ENCODE results near the gene MGAT4A.
"Not testable (repeated sequence)": the region's sequence is repeated elsewhere in the genome, so short reads cannot be mapped to it uniquely, and the experiment has no call there.

MGAT4A gene

GRCh38 chr2:98730707-98731040 is 258 bp downstream of the MGAT4A start:
- H3K27ac ChIP-seq: no peak overlapping the region; the same call in 1 of the 2 replicates
- TF ChIP-seq CTCF (conservative IDR thresholded peaks at IDR 0.05) (peak; percentile 24), ZFX (IDR thresholded peaks at IDR 0.05) (no peak)

GRCh38 chr2:98730053-98730706 is 752 bp downstream of the MGAT4A start:
- H3K27ac ChIP-seq: no peak overlapping the region; the same call in 1 of the 2 replicates
- no peak for TF ChIP-seq ZFX (IDR thresholded peaks at IDR 0.05)
- TF ChIP-seq CTCF (conservative IDR thresholded peaks at IDR 0.05): no peak

- H3K27ac ChIP-seq: no peak overlapping the region
- TF ChIP-seq CTCF (conservative IDR thresholded peaks at IDR 0.05) (no peak), ZFX (IDR thresholded peaks at IDR 0.05) (no peak)
These were observed 1.3 kb downstream of the MGAT4A start for GRCh38 chr2:98729652-98730051.

- not testable (repeated sequence) for H3K27ac ChIP-seq
These were observed 2.7 kb downstream of the MGAT4A start for GRCh38 chr2:98728088-98728718.

- H3K27ac ChIP-seq: no peak overlapping the region
- TF ChIP-seq ZFX (IDR thresholded peaks at IDR 0.05) (no peak), CTCF (conservative IDR thresholded peaks at IDR 0.05) (no peak)
These were observed 3.4 kb downstream of the MGAT4A start for GRCh38 chr2:98727369-98728087.

GRCh38 chr2:98726735-98727368 is 4.1 kb downstream of the MGAT4A start:
- no peak overlapping the region for H3K27ac ChIP-seq
- TF ChIP-seq CTCF (conservative IDR thresholded peaks at IDR 0.05) (no peak), ZFX (IDR thresholded peaks at IDR 0.05) (no peak)

GRCh38 chr2:98726205-98726604 is 4.7 kb downstream of the MGAT4A start:
- H3K27ac ChIP-seq: no peak overlapping the region
- no peak for TF ChIP-seq CTCF (conservative IDR thresholded peaks at IDR 0.05)
- no peak for TF ChIP-seq ZFX (IDR thresholded peaks at IDR 0.05)
